H1 (cell line): ENCODE measurements around the gene CD276. TPM values are rescaled to one million over a fixed set of nuclear protein-coding genes. Genes with fewer than 3 reads are reported as not detected.

Experiments
- CHD7 ChIP-seq: fragments of 300-600 bp; sonication (generic); IDR thresholded peaks from 2 replicates; pipeline ENCODE4 v1.7.1; 2012; ENCODE audit warnings: low read length, moderate library complexity, mild to moderate bottlenecking, inconsistent platforms; ENCODE audit not compliant: insufficient replicate concordance
- JUND ChIP-seq: IDR thresholded peaks from 2 replicates; pipeline ENCODE4 v1.6.1; 2011; ENCODE audit warnings: mild to moderate bottlenecking, improper control_type of control experiment, low read length
- NANOG ChIP-seq: IDR thresholded peaks from 2 replicates; pipeline ENCODE4 v1.6.1; 2011; ENCODE audit warnings: low read length, low read depth, mild to moderate bottlenecking, inconsistent platforms; ENCODE audit not compliant: insufficient read depth, poor library complexity, severe bottlenecking
- RBBP5 ChIP-seq: IDR thresholded peaks from 2 replicates; pipeline ENCODE4 v1.7.1; 2012; ENCODE audit warnings: low read depth, mild to moderate bottlenecking, inconsistent platforms, low read length, moderate library complexity, borderline replicate concordance
- SIN3A ChIP-seq, 2 experiments: IDR thresholded peaks in 1 of 2; conservative IDR thresholded peaks in 1 of 2; 2 replicates each; pipeline ENCODE4 v1.6.1; 2011 to 2012; ENCODE audit warnings: low read length in 2 of 2, improper control_type of control experiment in 1 of 2, low read depth in 1 of 2, mild to moderate bottlenecking in 1 of 2
- SIX5 ChIP-seq: IDR thresholded peaks from 2 replicates; pipeline ENCODE4 v1.6.1; 2011; ENCODE audit warnings: mild to moderate bottlenecking, low read depth, low read length
- SP1 ChIP-seq: IDR thresholded peaks from 2 replicates; pipeline ENCODE4 v1.6.1; 2011; ENCODE audit warnings: low read depth, low read length
- polyA plus RNA-seq, 7 experiments: library from polyadenylated mRNA; depleted of rRNA in 3 of 7; stranded (reverse) in 5 of 7; unstranded in 2 of 7; fragments of >200 nt in 5 of 7; fragments of 200-250 nt in 2 of 7; gene quantifications; 1 replicate in 5 of 7; 2 replicates in 1 of 7; 4 replicates in 1 of 7; pipeline versions ENCODE4 v1.2.1 to v1.2.3, GENCODE V29; 2011 to 2013; ENCODE audit warnings: missing spikeins in 2 of 7, mixed read lengths in 2 of 7
- total RNA-seq: library from RNA; stranded (reverse); fragmentation: NEBNext Ultra II Directional; extraction: Animal tissue kit (Norgen Biotek cat#: 25700); gene quantifications from 2 replicates; pipeline ENCODE4 v1.2.1, GENCODE V29; 2021
- TF ChIP-seq, protein P1 (sequence below): IDR thresholded peaks from 2 replicates; pipeline ENCODE4 v1.6.1; 2011; ENCODE audit warnings: low read depth, mild to moderate bottlenecking, low read length; ENCODE audit not compliant: insufficient read depth

Gene CD276
- total and polyA plus RNA-seq, 2 of the 8 experiments (the other 6 are each of a cell fraction or from before 2014, with no cell fraction given) = 156 to 158 TPM

DNA sequence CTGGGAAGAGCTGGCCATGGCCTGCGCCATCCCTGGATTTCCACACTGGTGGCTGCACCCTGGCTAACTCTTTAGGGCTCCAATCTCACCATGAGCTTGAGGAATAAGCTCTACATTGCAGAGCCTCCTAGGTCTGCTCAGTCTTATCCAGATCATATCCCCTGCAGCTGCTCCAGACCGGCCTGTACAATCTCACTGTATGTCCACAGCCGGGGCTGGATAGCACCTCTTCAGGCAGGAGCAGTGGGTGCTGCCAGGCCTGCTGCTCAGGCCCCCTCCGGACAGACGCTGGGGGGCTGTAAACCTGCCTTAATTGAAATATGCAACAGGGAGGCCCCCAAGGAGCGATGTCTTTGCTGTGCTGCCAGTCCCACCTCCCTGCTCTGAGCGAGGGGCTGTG is 53.4 kb downstream of the CD276 start (continued):
- TF ChIP-seq CHD7 (no peak), NANOG (no peak), RBBP5 (no peak), SP1 (no peak), SIX5 (no peak), SIN3A (conservative IDR thresholded peaks at IDR 0.05 in 1 of 2, IDR thresholded peaks at IDR 0.05 in 1 of 2; ENCODE audit: low read depth in 1 of 2, low read length in 2 of 2) (no peak), JUND (no peak)
- TF ChIP-seq, protein P1, sequence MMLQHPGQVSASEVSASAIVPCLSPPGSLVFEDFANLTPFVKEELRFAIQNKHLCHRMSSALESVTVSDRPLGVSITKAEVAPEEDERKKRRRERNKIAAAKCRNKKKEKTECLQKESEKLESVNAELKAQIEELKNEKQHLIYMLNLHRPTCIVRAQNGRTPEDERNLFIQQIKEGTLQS = no peak
